ENCODE measurements around the gene SUFU.
A peak's percentile ranks its signal among the peaks of the same experiment; 100 is the strongest.

GRCh38 chr10:102612964-102613275 is 109.1 kb downstream of the SUFU start:
- TF ChIP-seq CTCF (conservative IDR thresholded peaks at IDR 0.05; ENCODE audit: low read depth, low read length) (no peak), ELK1 (IDR thresholded peaks at IDR 0.05; ENCODE audit: borderline replicate concordance, low read depth, low read length) (no peak), CEBPB (IDR thresholded peaks at IDR 0.05; ENCODE audit: low read depth, low read length) (0 out of 2 replicates have a peak, but pooled peaks have one; percentile 14), CHD1 (IDR thresholded peaks at IDR 0.05; ENCODE audit: low read depth, low read length) (no peak), POLR2A (IDR thresholded peaks at IDR 0.05; ENCODE audit: low read depth, low read length) (no peak), BHLHE40 (IDR thresholded peaks at IDR 0.05; ENCODE audit: low read depth, low read length) (no peak), MXI1 (IDR thresholded peaks at IDR 0.05; ENCODE audit: borderline replicate concordance, low read depth, low read length) (no peak), USF2 (IDR thresholded peaks at IDR 0.05; ENCODE audit: low read depth, low read length) (no peak), MAZ (IDR thresholded peaks at IDR 0.05; ENCODE audit: borderline replicate concordance, low read depth, low read length) (no peak), RFX5 (IDR thresholded peaks at IDR 0.05; ENCODE audit: low read depth, low read length) (no peak), SMC3 (IDR thresholded peaks at IDR 0.05; ENCODE audit: low read depth, low read length) (no peak), RAD21 (IDR thresholded peaks at IDR 0.05; ENCODE audit: low read length) (no peak), FOS (IDR thresholded peaks at IDR 0.05; ENCODE audit: low read depth, low read length) (no peak)

Measured in IMR-90 (cell line).